Fibroblast of lung (primary cell): Measurements from ENCODE around the gene PSMD8. TPM values are rescaled to one million over a fixed set of nuclear protein-coding genes. Genes with fewer than 3 reads are reported as not detected.

Source experiments
- DNase-seq, 2 donors: peaks; one replicate each; pipeline versions ENCODE4 v3.0.0 to v3.0.0-alpha.2; 2010; ENCODE audit warnings: low read depth in 2 of 2
- H2AFZ ChIP-seq: 2 replicates; pipeline ENCODE4 v1.5.1; 2012; ENCODE audit warnings: low read length, control low read depth, inconsistent platforms
- H3K27ac ChIP-seq: 2 replicates; pipeline ENCODE4 v1.5.1; 2011; ENCODE audit warnings: low read length, control low read depth; ENCODE audit not compliant: insufficient read depth
- H3K27me3 ChIP-seq: 2 replicates; pipeline ENCODE4 v1.5.1; 2011; ENCODE audit warnings: mild to moderate bottlenecking, low read length; ENCODE audit not compliant: control insufficient read depth, insufficient read depth
- H3K36me3 ChIP-seq: 2 replicates; pipeline ENCODE4 v1.5.1; 2011; ENCODE audit warnings: low read length; ENCODE audit not compliant: control insufficient read depth, insufficient read depth
- H3K4me1 ChIP-seq: 2 replicates; pipeline ENCODE4 v1.5.1; 2011; ENCODE audit warnings: low read length; ENCODE audit not compliant: control insufficient read depth, insufficient read depth; ENCODE audit errors: extremely low read depth
- H3K4me2 ChIP-seq: 2 replicates; pipeline ENCODE4 v1.5.1; 2011; ENCODE audit warnings: low read length, control low read depth; ENCODE audit not compliant: insufficient read depth; ENCODE audit errors: extremely low read depth
- H3K4me3 ChIP-seq, 4 experiments: fragments of 200-600 bp in 1 of 4; sonication (generic) in 1 of 4; replicated peaks in 1 of 4; 2 replicates each; pipeline ENCODE4 v1.5.1; 2011 to 2016; ENCODE audit warnings: low read length in 4 of 4, low read depth in 3 of 4, mild to moderate bottlenecking in 3 of 4, control low read depth in 2 of 4, inconsistent platforms in 1 of 4, mixed read lengths in 1 of 4; ENCODE audit not compliant: insufficient read depth in 1 of 4; ENCODE audit errors: control extremely low read depth in 1 of 4
- H3K79me2 ChIP-seq: 2 replicates; pipeline ENCODE4 v1.5.1; 2012; ENCODE audit warnings: mild to moderate bottlenecking, low read length, inconsistent platforms; ENCODE audit not compliant: control insufficient read depth, insufficient read depth
- H3K9ac ChIP-seq: 2 replicates; pipeline ENCODE4 v1.5.1; 2011; ENCODE audit warnings: mild to moderate bottlenecking, low read length, control low read depth; ENCODE audit not compliant: insufficient read depth
- H3K9me3 ChIP-seq: 2 replicates; pipeline ENCODE4 v1.5.1; 2012; ENCODE audit warnings: low read depth, low read length; ENCODE audit not compliant: control insufficient read depth, insufficient read depth
- H4K20me1 ChIP-seq: 2 replicates; pipeline ENCODE4 v1.5.1; 2011; ENCODE audit warnings: low read length; ENCODE audit not compliant: control insufficient read depth, insufficient read depth; ENCODE audit errors: extremely low read depth
- EZH2 ChIP-seq: IDR thresholded peaks from 2 replicates; pipeline ENCODE4 v1.5.1; 2012; ENCODE audit warnings: low read length, control low read depth, mild to moderate bottlenecking; ENCODE audit errors: missing control alignments
- polyA plus RNA-seq, 2 donors: library from polyadenylated mRNA; depleted of rRNA in 1 of 2; stranded (reverse) in 1 of 2; unstranded in 1 of 2; fragments of >200 nt; gene quantifications; 2 replicates each; pipeline ENCODE4 v1.2.1, GENCODE V29; 2011 to 2012; ENCODE audit warnings: missing spikeins in 1 of 2
- total RNA-seq: library from RNA; depleted of rRNA; stranded (reverse); fragments of >200 nt; gene quantifications from 2 replicates; pipeline ENCODE4 v1.2.1, GENCODE V29; 2014
- TF ChIP-seq, protein P1 (sequence below), 2 donors: IDR thresholded peaks in 1 of 2; conservative IDR thresholded peaks in 1 of 2; 1 replicate in 1 of 2; 2 replicates in 1 of 2; pipeline ENCODE4 v1.5.1; 2011 to 2012; ENCODE audit warnings: low read length in 2 of 2, control low read depth in 1 of 2, inconsistent platforms in 1 of 2, low read depth in 1 of 2, mild to moderate bottlenecking in 1 of 2

Gene PSMD8
- total and polyA plus RNA-seq, 2 donors (not counting 1 experiment from before 2014, with no cell fraction given) = 217 to 287 TPM

DNA sequence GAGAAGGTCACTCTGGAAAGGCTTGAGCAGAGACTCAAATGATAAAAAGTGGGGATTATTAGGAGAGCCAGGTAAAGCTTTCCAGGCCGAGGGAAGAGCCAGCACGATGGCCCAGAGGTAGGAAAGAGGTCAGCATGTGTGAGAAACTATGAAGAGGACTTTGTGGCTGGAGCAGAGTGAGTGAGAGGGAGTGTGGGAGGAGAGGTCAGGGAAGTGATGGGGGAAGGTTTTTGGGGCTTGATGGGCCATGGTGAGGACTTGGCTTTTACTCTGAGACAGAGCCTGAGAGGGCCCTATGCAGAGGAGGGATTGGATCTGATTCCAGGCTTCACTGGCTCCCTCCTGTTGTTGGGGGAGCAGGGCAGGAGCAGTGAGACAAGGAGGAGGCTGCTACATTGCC, 33.4 kb upstream of the PSMD8 start:
- H3K4me2 ChIP-seq = no peak overlapping the region
- H3K4me1 ChIP-seq = peaks cover 2% of the 10 kb centered on the region
- no peak overlapping the region for H3K4me3 ChIP-seq
- H3K79me2 ChIP-seq = no peaks in the 10 kb centered on the region
- H3K9me3 ChIP-seq = no peaks in the 10 kb centered on the region
- H2AFZ ChIP-seq = no peak overlapping the region
- no peaks in the 10 kb centered on the region for H3K27me3 ChIP-seq
- no peak overlapping the region for H3K9ac ChIP-seq
- no peak overlapping the region for H3K27ac ChIP-seq
- no peak for DNase-seq
- H4K20me1 ChIP-seq = no peaks in the 10 kb centered on the region
- no peak for TF ChIP-seq EZH2
- TF ChIP-seq, protein P1, sequence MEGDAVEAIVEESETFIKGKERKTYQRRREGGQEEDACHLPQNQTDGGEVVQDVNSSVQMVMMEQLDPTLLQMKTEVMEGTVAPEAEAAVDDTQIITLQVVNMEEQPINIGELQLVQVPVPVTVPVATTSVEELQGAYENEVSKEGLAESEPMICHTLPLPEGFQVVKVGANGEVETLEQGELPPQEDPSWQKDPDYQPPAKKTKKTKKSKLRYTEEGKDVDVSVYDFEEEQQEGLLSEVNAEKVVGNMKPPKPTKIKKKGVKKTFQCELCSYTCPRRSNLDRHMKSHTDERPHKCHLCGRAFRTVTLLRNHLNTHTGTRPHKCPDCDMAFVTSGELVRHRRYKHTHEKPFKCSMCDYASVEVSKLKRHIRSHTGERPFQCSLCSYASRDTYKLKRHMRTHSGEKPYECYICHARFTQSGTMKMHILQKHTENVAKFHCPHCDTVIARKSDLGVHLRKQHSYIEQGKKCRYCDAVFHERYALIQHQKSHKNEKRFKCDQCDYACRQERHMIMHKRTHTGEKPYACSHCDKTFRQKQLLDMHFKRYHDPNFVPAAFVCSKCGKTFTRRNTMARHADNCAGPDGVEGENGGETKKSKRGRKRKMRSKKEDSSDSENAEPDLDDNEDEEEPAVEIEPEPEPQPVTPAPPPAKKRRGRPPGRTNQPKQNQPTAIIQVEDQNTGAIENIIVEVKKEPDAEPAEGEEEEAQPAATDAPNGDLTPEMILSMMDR (conservative IDR thresholded peaks at IDR 0.05 in 1 of 2, IDR thresholded peaks at IDR 0.05 in 1 of 2; ENCODE audit: low read depth in 1 of 2, low read length in 2 of 2) = no peak
- no peaks in the 10 kb centered on the region for H3K36me3 ChIP-seq

DNA sequence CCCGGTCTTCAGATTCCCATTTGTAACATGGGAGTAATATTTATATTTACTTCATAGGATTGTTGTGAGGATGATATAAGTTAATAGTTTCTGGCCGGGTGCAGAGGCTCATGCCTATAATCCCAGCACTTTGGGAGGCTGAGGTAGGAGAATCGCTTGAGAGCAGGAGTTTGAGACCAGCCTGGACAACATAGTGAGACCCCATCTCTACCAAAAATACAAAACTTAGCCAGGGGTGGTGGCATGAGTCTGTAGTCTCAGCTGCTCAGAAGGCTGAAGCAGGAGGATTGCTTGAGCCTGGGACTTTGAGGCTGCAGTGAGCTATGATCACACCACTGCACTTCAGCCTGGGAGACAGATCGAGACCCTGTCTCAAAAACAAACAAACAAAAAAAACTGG, 27.5 kb upstream of the PSMD8 start:
- Histone ChIP-seq H3K27ac (no peak overlapping the region), H3K9ac (no peak overlapping the region), H3K36me3 (no peaks in the 10 kb centered on the region), H3K4me3 (no peak overlapping the region), H3K79me2 (no peaks in the 10 kb centered on the region), H3K4me2 (no peak overlapping the region), H3K4me1 (no peaks in the 10 kb centered on the region), H3K27me3 (no peaks in the 10 kb centered on the region), H2AFZ (no peak overlapping the region), H3K9me3 (no peaks in the 10 kb centered on the region), H4K20me1 (no peaks in the 10 kb centered on the region)
- no peak for DNase-seq
- TF ChIP-seq EZH2 = no peak
- TF ChIP-seq, protein P1 (conservative IDR thresholded peaks at IDR 0.05 in 1 of 2, IDR thresholded peaks at IDR 0.05 in 1 of 2; ENCODE audit: low read depth in 1 of 2, low read length in 2 of 2) = no peak

DNA sequence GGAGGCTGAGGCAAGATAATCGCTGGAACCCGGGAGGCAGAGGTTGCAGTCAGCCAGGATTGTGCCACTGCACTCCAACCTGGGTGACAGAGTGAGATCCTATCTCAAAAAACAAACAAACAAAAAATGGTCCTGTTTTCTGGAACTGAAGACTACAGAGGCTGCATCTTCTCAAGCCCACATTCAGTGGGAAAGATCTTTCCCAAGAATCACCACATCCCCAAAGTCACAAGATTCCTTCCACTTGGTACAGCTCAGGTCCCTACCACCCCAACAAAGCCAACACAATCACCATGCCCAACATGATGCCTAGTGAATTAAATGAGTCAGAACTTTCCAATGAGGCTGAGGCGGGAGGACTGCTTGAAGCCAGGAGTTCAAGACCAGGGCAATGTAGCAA, 23.5 kb upstream of the PSMD8 start:
- H3K9me3 ChIP-seq = no peaks in the 10 kb centered on the region
- H3K36me3 ChIP-seq = no peaks in the 10 kb centered on the region
- H4K20me1 ChIP-seq = no peaks in the 10 kb centered on the region
- H3K4me1 ChIP-seq = no peaks in the 10 kb centered on the region
- no peaks in the 10 kb centered on the region for H3K79me2 ChIP-seq
- no peak for TF ChIP-seq EZH2
- TF ChIP-seq, protein P1 (conservative IDR thresholded peaks at IDR 0.05 in 1 of 2, IDR thresholded peaks at IDR 0.05 in 1 of 2; ENCODE audit: low read depth in 1 of 2, low read length in 2 of 2) = no peak
- no peak overlapping the region for H3K4me3 ChIP-seq
- no peak overlapping the region for H2AFZ ChIP-seq
- DNase-seq = no peak
- H3K9ac ChIP-seq = no peak overlapping the region
- H3K4me2 ChIP-seq = no peak overlapping the region
- no peak overlapping the region for H3K27ac ChIP-seq
- no peaks in the 10 kb centered on the region for H3K27me3 ChIP-seq
